ENCODE results near the gene ZNRF2.

ZNRF2 gene

DNA sequence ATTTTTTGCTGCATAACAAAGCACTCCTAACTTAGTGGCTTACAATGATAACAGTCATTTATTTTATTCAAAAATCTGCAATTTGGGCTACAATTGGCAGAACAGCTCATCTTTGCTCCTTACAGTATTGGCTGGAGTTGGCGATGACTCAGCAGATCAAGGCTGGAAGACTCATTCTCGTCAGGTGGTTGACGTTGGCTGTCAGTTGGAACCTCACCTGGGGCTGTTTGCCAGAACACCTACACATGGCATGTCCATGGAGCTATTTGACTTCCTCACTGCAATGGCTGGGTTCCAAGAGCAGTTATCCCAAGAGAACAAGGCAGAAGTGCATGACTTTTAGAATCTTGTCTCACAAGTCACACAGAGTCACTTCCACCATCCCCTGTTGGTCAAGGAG lies 119.1 kb downstream of the ZNRF2 start:
- Histone ChIP-seq H3K27ac (no peak overlapping the region), H3K4me1 (no peaks in the 10 kb centered on the region), H3K4me3 (ENCODE audit: low read depth, low read length) (no peak overlapping the region), H3K9ac (no peak overlapping the region), H3K27me3 (ENCODE audit: control insufficient read depth, insufficient read depth, low read length) (no peaks in the 10 kb centered on the region), H3K79me2 (no peaks in the 10 kb centered on the region), H3K36me3 (ENCODE audit: control insufficient read depth, insufficient read depth, low read length) (no peaks in the 10 kb centered on the region), H3K4me2 (ENCODE audit: low read length) (no peak overlapping the region), H2AFZ (no peak overlapping the region), H3K9me3 (ENCODE audit: control insufficient read depth, low read length) (no peaks in the 10 kb centered on the region)
- TF ChIP-seq, protein P1, sequence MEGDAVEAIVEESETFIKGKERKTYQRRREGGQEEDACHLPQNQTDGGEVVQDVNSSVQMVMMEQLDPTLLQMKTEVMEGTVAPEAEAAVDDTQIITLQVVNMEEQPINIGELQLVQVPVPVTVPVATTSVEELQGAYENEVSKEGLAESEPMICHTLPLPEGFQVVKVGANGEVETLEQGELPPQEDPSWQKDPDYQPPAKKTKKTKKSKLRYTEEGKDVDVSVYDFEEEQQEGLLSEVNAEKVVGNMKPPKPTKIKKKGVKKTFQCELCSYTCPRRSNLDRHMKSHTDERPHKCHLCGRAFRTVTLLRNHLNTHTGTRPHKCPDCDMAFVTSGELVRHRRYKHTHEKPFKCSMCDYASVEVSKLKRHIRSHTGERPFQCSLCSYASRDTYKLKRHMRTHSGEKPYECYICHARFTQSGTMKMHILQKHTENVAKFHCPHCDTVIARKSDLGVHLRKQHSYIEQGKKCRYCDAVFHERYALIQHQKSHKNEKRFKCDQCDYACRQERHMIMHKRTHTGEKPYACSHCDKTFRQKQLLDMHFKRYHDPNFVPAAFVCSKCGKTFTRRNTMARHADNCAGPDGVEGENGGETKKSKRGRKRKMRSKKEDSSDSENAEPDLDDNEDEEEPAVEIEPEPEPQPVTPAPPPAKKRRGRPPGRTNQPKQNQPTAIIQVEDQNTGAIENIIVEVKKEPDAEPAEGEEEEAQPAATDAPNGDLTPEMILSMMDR (IDR thresholded peaks at IDR 0.05), result no peak

DNA sequence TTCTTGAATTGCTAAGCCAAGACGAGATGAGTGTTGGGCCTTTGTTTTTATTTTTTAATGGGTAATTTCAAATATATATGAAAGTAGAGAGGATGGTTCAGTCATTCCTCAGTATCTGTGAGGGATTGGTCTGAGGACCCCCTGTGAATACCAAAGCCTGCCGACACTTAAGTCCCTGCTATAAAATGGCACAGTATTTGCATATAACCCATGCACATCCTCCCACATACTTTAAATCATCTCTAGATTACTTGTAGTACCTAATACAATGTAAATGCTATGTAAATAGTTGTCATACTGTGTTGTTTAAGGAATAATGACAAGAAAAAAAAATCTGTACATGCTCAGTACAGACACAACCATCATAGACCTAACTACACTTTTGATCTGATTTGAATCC lies 120.8 kb downstream of the ZNRF2 start:
- Histone ChIP-seq H3K4me2 (ENCODE audit: low read length) (no peak overlapping the region), H3K27me3 (ENCODE audit: control insufficient read depth, insufficient read depth, low read length) (no peaks in the 10 kb centered on the region), H3K79me2 (no peaks in the 10 kb centered on the region), H3K27ac (no peak overlapping the region), H3K4me3 (ENCODE audit: low read depth, low read length) (no peak overlapping the region), H3K4me1 (no peaks in the 10 kb centered on the region), H3K36me3 (ENCODE audit: control insufficient read depth, insufficient read depth, low read length) (no peaks in the 10 kb centered on the region), H3K9me3 (ENCODE audit: control insufficient read depth, low read length) (no peaks in the 10 kb centered on the region), H3K9ac (no peak overlapping the region), H2AFZ (no peak overlapping the region)
- TF ChIP-seq, protein P1 (IDR thresholded peaks at IDR 0.05), result no peak

DNA sequence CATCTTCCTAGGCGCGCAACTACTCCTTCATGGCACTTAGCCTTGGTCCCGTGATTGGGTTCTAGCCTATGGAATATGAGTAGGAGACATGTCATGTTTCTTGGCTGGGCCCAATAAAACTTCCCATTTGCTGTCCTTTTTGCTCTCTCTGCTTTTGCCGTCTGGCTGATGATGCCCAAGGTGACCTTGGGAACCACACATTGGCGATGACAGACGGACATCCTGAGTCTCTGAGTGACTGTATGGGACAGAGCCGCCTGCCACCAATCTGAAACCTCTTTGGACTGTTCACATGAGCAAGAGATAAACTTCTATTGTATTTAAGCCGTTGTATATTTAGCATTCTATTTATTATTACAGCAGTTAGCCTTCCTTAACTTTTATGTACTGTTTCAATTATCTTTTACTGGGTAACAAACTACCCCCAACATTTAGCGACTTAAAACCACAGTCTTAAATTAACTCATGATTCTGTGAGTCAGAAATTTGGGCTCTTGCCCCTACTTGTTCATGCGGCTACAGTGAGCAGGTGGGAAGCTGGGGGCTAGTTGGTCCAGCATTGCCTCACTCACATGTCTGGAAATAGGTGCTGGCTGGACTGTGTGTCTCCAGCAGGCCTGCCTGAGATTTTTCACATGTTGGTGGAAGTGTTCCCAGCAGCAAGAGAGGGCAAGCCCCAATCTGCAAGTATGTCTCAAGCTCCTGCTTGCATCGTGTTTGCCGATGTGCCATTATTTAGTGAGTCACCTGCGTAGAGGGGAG lies 122.4 kb downstream of the ZNRF2 start:
- H3K4me1 ChIP-seq, result no peaks in the 10 kb centered on the region

DNA sequence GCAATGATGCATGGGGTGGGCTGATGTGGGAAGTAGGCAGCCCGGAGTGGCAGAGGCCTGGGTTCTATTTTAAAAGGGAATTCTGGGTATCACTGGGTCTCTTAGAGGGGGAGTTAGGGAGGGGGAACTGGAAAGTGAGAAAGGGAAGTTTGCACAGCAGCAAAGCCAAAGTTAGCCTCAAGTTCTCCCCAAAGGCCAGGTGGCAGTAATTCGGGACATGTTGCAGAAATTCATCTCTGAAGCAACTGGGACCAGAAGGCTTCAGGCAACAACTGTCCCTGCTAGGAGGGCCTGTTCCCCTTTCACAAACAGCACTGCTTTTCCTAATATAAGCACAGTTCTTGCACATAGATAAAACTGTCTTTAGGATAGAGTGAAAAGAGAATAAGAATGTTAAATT lies 126.8 kb downstream of the ZNRF2 start:
- no peak overlapping the region for H3K9ac ChIP-seq
- no peaks in the 10 kb centered on the region for H3K4me1 ChIP-seq
- H3K4me3 ChIP-seq (ENCODE audit: low read depth, low read length), result no peak overlapping the region
- no peak overlapping the region for H3K27ac ChIP-seq
- H2AFZ ChIP-seq, result no peak overlapping the region
- no peaks in the 10 kb centered on the region for H3K9me3 ChIP-seq (ENCODE audit: control insufficient read depth, low read length)
- H3K27me3 ChIP-seq (ENCODE audit: control insufficient read depth, insufficient read depth, low read length), result no peaks in the 10 kb centered on the region
- no peaks in the 10 kb centered on the region for H3K36me3 ChIP-seq (ENCODE audit: control insufficient read depth, insufficient read depth, low read length)
- no peaks in the 10 kb centered on the region for H3K79me2 ChIP-seq
- H3K4me2 ChIP-seq (ENCODE audit: low read length), result no peak overlapping the region
- TF ChIP-seq, protein P1 (IDR thresholded peaks at IDR 0.05), result no peak

More for the DNA sequence above, 122.4 kb downstream of the ZNRF2 start:
- Histone ChIP-seq H3K9me3 (ENCODE audit: control insufficient read depth, low read length) (no peaks in the 10 kb centered on the region), H3K4me3 (ENCODE audit: low read depth, low read length) (no peak overlapping the region), H3K27me3 (ENCODE audit: control insufficient read depth, insufficient read depth, low read length) (no peaks in the 10 kb centered on the region), H2AFZ (no peak overlapping the region), H3K4me2 (ENCODE audit: low read length) (no peak overlapping the region), H3K27ac (no peak overlapping the region), H3K9ac (no peak overlapping the region), H3K79me2 (no peaks in the 10 kb centered on the region), H3K36me3 (ENCODE audit: control insufficient read depth, insufficient read depth, low read length) (no peaks in the 10 kb centered on the region)
- TF ChIP-seq, protein P1 (IDR thresholded peaks at IDR 0.05), result no peak

DNA sequence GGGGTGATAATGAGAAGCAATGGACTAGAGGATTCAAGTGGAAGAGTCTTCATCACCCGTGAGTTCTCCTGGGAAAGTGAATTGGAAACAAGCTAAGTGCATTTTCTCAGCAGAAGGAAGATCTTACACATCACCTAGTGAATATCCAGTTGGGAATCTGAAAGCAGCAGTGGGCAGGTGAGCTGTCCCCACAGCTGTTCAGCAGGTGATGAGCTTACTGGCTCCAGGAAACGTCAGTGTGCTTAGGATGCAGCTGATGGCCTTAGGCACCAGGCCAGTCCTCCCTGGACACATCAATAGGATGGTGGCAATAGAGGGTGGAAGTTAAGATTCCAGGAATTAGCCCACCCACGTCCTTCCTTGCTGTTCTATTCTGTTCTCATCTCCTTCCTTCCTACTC lies 127.5 kb downstream of the ZNRF2 start:
- Histone ChIP-seq H3K9ac (no peak overlapping the region), H3K79me2 (no peaks in the 10 kb centered on the region), H2AFZ (no peak overlapping the region), H3K4me1 (no peaks in the 10 kb centered on the region), H3K4me2 (ENCODE audit: low read length) (no peak overlapping the region), H3K27ac (no peak overlapping the region), H3K27me3 (ENCODE audit: control insufficient read depth, insufficient read depth, low read length) (no peaks in the 10 kb centered on the region), H3K9me3 (ENCODE audit: control insufficient read depth, low read length) (no peaks in the 10 kb centered on the region), H3K4me3 (ENCODE audit: low read depth, low read length) (no peak overlapping the region), H3K36me3 (ENCODE audit: control insufficient read depth, insufficient read depth, low read length) (no peaks in the 10 kb centered on the region)
- TF ChIP-seq, protein P1 (IDR thresholded peaks at IDR 0.05), result no peak
